Pancreas (tissue), 10 donors: ENCODE data around the gene EHBP1. TPM values are rescaled to one million over a fixed set of nuclear protein-coding genes. Genes with fewer than 3 reads are reported as not detected.
A peak's percentile ranks its signal among the peaks of the same experiment; 100 is the strongest.

Experiments
- ATAC-seq, 4 donors: fragments of 200-7000 bp; cut with Tn5 transposase; one replicate each; pipeline versions ENCODE4 v1.8.0 to v1.9.1; 2020; ENCODE audit warnings: mild to moderate bottlenecking in 4 of 4, moderate library complexity in 4 of 4
- DNase-seq, 6 donors: peaks; one replicate each; pipeline ENCODE4 v3.0.0-alpha.2; 2020
- FAIRE-seq: peaks from 2 replicates; lab custom pipeline; 2012; peaks lifted over from hg19 to GRCh38; lab: Jason Lieb, UNC
- H3K27ac ChIP-seq, 4 donors: fragments of 200-600 bp; sonication (generic); 1 replicate in 3 of 4; 2 replicates in 1 of 4; pipeline versions ENCODE4 v1.5.0 to v1.8.0; 2020
- H3K27me3 ChIP-seq, 4 donors: fragments of 200-600 bp; one replicate each; pipeline ENCODE4 v1.8.0; 2021
- H3K36me3 ChIP-seq, 3 donors: fragments of 200-600 bp; sonication (generic) in 1 of 3; one replicate each; pipeline versions ENCODE4 v1.5.0 to v1.8.0; 2020 to 2021
- H3K4me1 ChIP-seq, 3 donors: fragments of 200-600 bp; one replicate each; pipeline ENCODE4 v1.8.0; 2021
- H3K4me3 ChIP-seq, 4 donors: fragments of 200-600 bp; sonication (generic) in 2 of 4; one replicate each; pipeline versions ENCODE4 v1.5.0 to v1.8.0; 2020 to 2021
- H3K9me3 ChIP-seq, 4 donors: fragments of 200-600 bp; one replicate each; pipeline ENCODE4 v1.8.0; 2021
- WGBS, 2 donors: extraction: QIAGEN DNeasy Blood & Tissue Kit; methylation state at CpG; one replicate each; pipeline ENCODE4 v1.1.7; 2013; 5-methylcytosine and 5-hydroxymethylcytosine counted together
- intact Hi-C, 3 donors: fragments of 100-400 bp; cut with DNase I; formaldehyde crosslinking; loops; one replicate each; pipeline versions ENCODE4 v1.11.1 to v1.14.2; 2022
- polyA plus RNA-seq, 2 donors: library from polyadenylated mRNA; stranded (reverse); fragments of 200-250 nt; gene quantifications; one replicate each; pipeline ENCODE4 v1.2.3, GENCODE V29; 2013
- total RNA-seq, 6 donors: library from RNA; stranded (reverse); fragmentation: NEBNext Ultra II Directional in 4 of 6; extraction: Animal tissue kit (Norgen Biotek cat#: 25700) in 4 of 6; gene quantifications; one replicate each; pipeline versions ENCODE4 v1.2.1 to v1.2.4, GENCODE V29; 2021 to 2023
- TF ChIP-seq, protein P1 (sequence below), 4 donors: fragments of 200-600 bp; sonication (generic) in 3 of 4; IDR thresholded peaks; one replicate each; pipeline versions ENCODE4 v1.5.0 to v1.8.0; 2021; ENCODE audit warnings: antibody characterized with exemption in 4 of 4
- donor health status: healthy with polysubstance abuse.
- donor health status: DM: no; HTN: no; CAD: no; lungs with moderate emphysema.
- donor health status: DM: no; HTN: no; CAD: no.
- donor health status: control.
- donor health status: control.
- donor health status: Bipolar disorder and iron deficiency.
- donor health status: DM: yes; HTN: yes; CAD: no.
- donor health status: DM: no; HTN: no; CAD: no.
- donor health status: DM: no; HTN: no; CAD: no.
- donor health status: DM: yes; HTN: yes; CAD: no.

Gene EHBP1
- 10 to 100 TPM; 15.5 to 34.6 (median 24.2) TPM for total RNA-seq
- 10 to 100 TPM in 1 of 2 donors, 1 to 10 TPM in 1; 7.1 to 17.4 TPM for polyA plus RNA-seq

DNA sequence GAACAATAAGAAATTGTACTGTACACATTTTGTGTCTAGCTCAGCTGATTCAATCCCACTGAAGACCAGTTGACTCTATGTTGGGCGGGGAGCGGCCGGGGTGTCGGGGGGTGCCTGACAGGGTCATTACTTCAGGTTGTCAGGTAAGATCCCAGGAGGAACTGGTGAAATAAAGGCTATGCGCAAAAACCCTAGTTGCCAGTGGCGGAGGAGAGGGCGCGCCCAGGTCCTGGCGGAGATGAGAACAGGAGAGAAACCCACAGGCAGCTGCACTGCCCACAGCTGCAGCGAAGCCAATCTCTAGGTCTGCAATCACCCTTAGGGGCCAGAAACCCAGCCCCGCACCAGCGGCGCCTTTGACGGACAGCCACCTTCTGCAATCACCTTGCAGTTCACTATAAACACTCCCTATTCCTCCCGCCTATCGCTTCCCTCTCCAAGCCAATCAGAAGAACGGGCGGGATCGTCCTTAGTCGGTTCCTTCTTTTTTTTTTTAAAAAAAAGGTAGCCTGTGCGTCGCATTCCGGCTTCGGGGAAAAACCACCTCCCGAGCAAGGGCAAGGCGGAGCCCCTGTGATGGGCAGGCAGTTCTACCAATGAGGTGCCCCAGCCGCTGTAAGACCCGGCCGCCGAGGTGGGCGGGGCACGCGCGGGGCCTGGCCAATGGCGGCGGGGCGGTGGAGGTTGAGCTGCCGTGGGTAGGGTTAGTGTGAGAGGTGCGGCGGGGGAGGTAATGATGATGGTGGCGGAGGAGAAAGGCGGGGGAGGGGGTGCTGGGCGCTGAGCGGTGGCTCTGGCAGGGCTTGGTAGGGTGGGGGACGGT, at the start of gene EHBP1:
Gene EHBP1 (plus strand): TSS at position 707 of the 823 bp plus-strand sequence. CDS start 1,479 bp downstream, outside the sequence.
- H3K4me1 ChIP-seq: peaks cover 12 to 37% (median 20%) of the 10 kb centered on the region in 3 donors
- intact Hi-C loops: no loop called here
- WGBS, 2 donors: 0 to 1% methylated on average over 40 to 45 of the region's 45 CpGs
- ATAC-seq (peak; percentile 94 to 98 (median 96)), FAIRE-seq (peak; percentile 97), DNase-seq (peak; percentile 99 to 100 (median 99))
- H3K4me3 ChIP-seq: peak within 1 kb of the TSS; percentile 53 to 84 (median 74)
- H3K9me3 ChIP-seq: no peaks in the 10 kb centered on the region
- no peaks in the 10 kb centered on the region for H3K27me3 ChIP-seq
- peak within 1 kb of the TSS; percentile 75 to 91 (median 85) for H3K27ac ChIP-seq
- TF ChIP-seq, protein P1, sequence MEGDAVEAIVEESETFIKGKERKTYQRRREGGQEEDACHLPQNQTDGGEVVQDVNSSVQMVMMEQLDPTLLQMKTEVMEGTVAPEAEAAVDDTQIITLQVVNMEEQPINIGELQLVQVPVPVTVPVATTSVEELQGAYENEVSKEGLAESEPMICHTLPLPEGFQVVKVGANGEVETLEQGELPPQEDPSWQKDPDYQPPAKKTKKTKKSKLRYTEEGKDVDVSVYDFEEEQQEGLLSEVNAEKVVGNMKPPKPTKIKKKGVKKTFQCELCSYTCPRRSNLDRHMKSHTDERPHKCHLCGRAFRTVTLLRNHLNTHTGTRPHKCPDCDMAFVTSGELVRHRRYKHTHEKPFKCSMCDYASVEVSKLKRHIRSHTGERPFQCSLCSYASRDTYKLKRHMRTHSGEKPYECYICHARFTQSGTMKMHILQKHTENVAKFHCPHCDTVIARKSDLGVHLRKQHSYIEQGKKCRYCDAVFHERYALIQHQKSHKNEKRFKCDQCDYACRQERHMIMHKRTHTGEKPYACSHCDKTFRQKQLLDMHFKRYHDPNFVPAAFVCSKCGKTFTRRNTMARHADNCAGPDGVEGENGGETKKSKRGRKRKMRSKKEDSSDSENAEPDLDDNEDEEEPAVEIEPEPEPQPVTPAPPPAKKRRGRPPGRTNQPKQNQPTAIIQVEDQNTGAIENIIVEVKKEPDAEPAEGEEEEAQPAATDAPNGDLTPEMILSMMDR (IDR thresholded peaks at IDR 0.05): no peak
- no peaks in the 10 kb centered on the region for H3K36me3 ChIP-seq

GRCh38 chr2:62657783-62658182, 47.7 kb upstream of the EHBP1 start:
- no peak for DNase-seq
- no peak for ATAC-seq
- H3K27ac ChIP-seq: no peak overlapping the region
- intact Hi-C loops: no loop called here
- no peak overlapping the region for H3K4me3 ChIP-seq
- FAIRE-seq: no peak
- TF ChIP-seq, protein P1 (IDR thresholded peaks at IDR 0.05): no peak
- H3K4me1 ChIP-seq: no peaks in the 10 kb centered on the region
- no peaks in the 10 kb centered on the region for H3K36me3 ChIP-seq
- H3K27me3 ChIP-seq: no peaks in the 10 kb centered on the region
- H3K9me3 ChIP-seq: no peaks in the 10 kb centered on the region

GRCh38 chr2:62658891-62659290, 46.6 kb upstream of the EHBP1 start:
- Histone ChIP-seq H3K4me3 (no peak overlapping the region), H3K27me3 (no peaks in the 10 kb centered on the region), H3K36me3 (no peaks in the 10 kb centered on the region), H3K9me3 (no peaks in the 10 kb centered on the region), H3K27ac (no peak overlapping the region), H3K4me1 (no peaks in the 10 kb centered on the region)
- TF ChIP-seq, protein P1 (IDR thresholded peaks at IDR 0.05): no peak
- FAIRE-seq: no peak
- no peak for DNase-seq
- intact Hi-C loops: no loop called here
- WGBS, 2 donors: 97 to 99% methylated on average over 2 of the region's 2 CpGs
- ATAC-seq: no peak

GRCh38 chr2:62660087-62660486, 45.4 kb upstream of the EHBP1 start:
- 54 to 59% methylated on average over 2 of the region's 2 CpGs for WGBS, 2 donors
- ATAC-seq: peak in 3 of 4 donors; percentile 29 to 46 (median 42)
- DNase-seq: no peak
- Histone ChIP-seq H3K4me3 (peak overlapping the region in 1 of 4 donors; percentile 1), H3K9me3 (no peaks in the 10 kb centered on the region), H3K27ac (no peak overlapping the region), H3K27me3 (no peaks in the 10 kb centered on the region), H3K4me1 (no peaks in the 10 kb centered on the region), H3K36me3 (no peaks in the 10 kb centered on the region)
- intact Hi-C loops: no loop called here
- TF ChIP-seq, protein P1 (IDR thresholded peaks at IDR 0.05): no peak
- FAIRE-seq: no peak
